Measurements from ENCODE around the gene FAM240B.

The FAM240B gene

GRCh38 chr9:38668791-38669466, 51.0 kb downstream of the FAM240B start:
- no peak for DNase-seq (ENCODE audit: low read depth)

GRCh38 chr9:38662763-38663593, 57.0 kb downstream of the FAM240B start:
- DNase-seq (ENCODE audit: low read depth): no peak

- DNase-seq (ENCODE audit: low read depth): no peak
Measured at GRCh38 chr9:38659538-38659937, 60.4 kb downstream of the FAM240B start.

- DNase-seq (ENCODE audit: low read depth): no peak
Measured at GRCh38 chr9:38656896-38657295, 63.0 kb downstream of the FAM240B start.

- no peak for DNase-seq (ENCODE audit: low read depth)
Measured at GRCh38 chr9:38652486-38652885, 67.4 kb downstream of the FAM240B start.

DNA sequence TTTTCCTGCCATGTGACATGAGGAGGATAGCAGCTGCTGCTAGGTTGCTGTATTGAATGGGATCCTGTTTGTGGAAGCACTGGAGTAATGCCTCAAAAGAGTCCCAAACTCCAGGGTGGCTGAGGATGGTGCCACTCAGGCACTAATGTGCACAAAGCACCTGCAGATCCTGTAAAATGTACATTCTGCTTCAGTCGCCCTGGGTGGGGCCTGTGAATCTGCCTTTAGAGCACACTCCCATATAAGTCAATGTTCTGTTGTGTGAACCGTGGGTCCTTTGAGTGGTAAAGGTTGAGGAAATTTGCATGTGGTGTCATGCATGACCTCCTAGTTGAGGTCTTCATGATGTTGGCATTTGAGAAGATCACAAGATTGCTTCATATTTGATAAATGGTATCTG, 67.9 kb downstream of the FAM240B start:
- no peak for DNase-seq (ENCODE audit: low read depth)

DNA sequence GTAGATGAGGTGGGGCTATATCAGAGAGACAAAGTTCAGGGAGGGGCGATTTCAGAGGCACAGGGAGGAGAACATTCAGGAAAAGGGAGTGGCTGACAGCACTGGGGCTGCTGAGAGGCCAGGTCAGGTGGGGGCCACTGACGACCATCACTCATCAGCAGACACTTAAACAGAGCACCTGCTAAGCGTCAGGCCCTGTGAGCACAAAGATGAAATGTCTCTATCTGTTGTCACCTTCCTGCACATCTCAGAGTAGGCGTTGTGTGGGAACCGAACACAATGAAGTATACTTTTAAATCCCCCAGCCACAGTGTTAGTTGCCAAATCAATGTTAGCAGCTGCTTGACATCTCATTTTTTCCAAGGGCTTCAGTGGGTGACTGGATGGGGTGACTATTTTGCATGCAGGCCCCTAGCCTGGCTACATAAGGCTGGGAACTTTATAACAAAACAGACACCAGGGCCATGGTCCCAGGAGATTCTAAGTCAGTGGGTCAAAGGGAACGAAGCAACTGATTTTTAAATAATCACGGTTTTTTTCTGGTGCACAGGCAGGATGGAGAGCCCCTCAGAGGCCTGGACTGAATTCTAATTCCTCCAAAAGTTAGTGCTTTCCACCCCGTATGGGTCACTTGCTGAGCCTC, 68.4 kb downstream of the FAM240B start:
- no peak for DNase-seq (ENCODE audit: low read depth)

DNA sequence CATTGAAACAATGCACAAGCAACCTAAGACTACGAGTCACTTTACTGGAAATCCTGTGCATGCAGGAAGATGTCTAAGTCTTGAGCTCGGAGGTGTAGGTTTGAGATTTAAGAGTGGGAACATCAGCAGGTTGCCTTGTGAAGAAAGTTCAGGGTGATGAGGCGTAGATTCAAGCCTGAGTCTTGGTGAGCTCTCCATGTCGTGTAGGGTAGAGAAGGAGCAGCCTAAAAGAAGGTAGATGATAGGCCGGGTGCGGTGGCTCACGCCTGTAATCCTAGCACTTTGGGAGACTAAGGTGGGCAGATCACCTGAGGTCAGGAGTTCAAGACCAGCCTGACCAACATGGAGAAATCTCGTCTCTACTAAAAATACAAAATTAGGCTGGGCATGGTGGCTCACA, 69.4 kb downstream of the FAM240B start:
- DNase-seq (ENCODE audit: low read depth): no peak

- DNase-seq (ENCODE audit: low read depth): no peak
Measured at GRCh38 chr9:38649731-38650363, 70.1 kb downstream of the FAM240B start.

GRCh38 chr9:38644601-38645000, 75.3 kb downstream of the FAM240B start:
- no peak for DNase-seq (ENCODE audit: low read depth)

All from activated T-cell treated with anti-CD3 and anti-CD28 coated beads for 24 hours (primary cell).